ENCODE results near the gene ABITRAM. TPM values are rescaled to one million over a fixed set of nuclear protein-coding genes. Genes with fewer than 3 reads are reported as not detected.

ABITRAM gene
- total RNA-seq, 1 donor from 2014 or later, result 16.0 TPM

DNA sequence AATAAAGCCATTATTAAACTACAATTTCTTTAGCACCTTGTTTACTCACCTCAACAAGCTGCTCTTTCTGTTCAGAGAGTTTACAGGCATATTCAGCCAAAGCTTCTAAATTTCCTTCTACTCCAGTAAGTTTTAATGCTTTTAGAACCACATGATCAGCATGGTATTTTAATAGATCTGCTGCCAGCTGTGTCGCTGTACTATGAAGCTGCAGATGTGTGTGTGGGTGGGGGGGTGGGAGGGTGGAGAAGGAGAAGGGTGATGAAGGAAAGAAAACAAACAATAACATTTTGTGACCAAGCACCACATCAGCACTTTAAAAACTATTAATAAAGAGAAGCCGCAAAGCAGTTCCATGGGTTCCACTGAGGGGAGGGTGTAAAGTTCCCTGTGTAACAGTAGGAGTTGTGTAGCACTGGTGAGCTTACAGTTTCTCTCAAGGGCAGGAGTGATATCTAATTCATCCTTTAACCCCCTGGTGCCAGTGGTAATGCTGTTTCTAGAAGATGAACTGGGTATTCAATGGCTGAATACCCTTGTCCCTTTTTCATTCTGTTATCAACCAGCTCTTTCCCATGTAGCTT is 38.5 kb downstream of the ABITRAM start:
- H3K4me1 ChIP-seq, result peaks cover 27% of the 10 kb centered on the region
- TF ChIP-seq POLR2AphosphoS5 (IDR thresholded peaks at IDR 0.05; ENCODE audit: insufficient read depth in 1 of 2, low read depth in 1 of 2) (no peak), POLR2A (IDR thresholded peaks at IDR 0.05) (no peak)
- TF ChIP-seq, protein P1, sequence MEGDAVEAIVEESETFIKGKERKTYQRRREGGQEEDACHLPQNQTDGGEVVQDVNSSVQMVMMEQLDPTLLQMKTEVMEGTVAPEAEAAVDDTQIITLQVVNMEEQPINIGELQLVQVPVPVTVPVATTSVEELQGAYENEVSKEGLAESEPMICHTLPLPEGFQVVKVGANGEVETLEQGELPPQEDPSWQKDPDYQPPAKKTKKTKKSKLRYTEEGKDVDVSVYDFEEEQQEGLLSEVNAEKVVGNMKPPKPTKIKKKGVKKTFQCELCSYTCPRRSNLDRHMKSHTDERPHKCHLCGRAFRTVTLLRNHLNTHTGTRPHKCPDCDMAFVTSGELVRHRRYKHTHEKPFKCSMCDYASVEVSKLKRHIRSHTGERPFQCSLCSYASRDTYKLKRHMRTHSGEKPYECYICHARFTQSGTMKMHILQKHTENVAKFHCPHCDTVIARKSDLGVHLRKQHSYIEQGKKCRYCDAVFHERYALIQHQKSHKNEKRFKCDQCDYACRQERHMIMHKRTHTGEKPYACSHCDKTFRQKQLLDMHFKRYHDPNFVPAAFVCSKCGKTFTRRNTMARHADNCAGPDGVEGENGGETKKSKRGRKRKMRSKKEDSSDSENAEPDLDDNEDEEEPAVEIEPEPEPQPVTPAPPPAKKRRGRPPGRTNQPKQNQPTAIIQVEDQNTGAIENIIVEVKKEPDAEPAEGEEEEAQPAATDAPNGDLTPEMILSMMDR (IDR thresholded peaks at IDR 0.05), result no peak
- intact Hi-C loops (cut with DNase I), result no loop called here

DNA sequence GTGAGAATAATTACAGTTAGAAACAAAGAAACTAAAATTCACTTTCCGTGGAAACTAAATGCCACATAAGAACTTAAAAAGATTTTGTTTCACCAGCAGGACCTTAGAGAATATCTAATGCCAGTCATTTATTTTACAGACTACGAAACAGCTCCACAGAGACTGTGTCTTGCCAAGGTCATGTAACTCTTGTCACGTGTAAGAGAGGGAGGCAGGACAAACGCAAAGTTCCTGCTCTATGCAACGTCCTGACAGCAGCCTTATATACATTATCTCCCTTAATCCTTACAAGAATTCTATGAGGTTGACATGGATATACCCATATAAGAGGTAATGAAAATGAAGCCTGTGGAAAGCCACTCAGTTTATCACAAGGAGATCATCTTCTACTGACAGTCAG is 39.7 kb downstream of the ABITRAM start:
- no peak overlapping the region for H3K27ac ChIP-seq

More for the DNA sequence above, 38.5 kb downstream of the ABITRAM start:
- no peaks in the 10 kb centered on the region for H3K27me3 ChIP-seq
- peak overlapping the region; percentile 35 for H3K27ac ChIP-seq
- no peak for DNase-seq (ENCODE audit: extremely low spot score in 2 of 2)
- H3K9me3 ChIP-seq, result no peaks in the 10 kb centered on the region
- H3K36me3 ChIP-seq, result no peaks in the 10 kb centered on the region
- H3K4me3 ChIP-seq, result no peak overlapping the region

DNA sequence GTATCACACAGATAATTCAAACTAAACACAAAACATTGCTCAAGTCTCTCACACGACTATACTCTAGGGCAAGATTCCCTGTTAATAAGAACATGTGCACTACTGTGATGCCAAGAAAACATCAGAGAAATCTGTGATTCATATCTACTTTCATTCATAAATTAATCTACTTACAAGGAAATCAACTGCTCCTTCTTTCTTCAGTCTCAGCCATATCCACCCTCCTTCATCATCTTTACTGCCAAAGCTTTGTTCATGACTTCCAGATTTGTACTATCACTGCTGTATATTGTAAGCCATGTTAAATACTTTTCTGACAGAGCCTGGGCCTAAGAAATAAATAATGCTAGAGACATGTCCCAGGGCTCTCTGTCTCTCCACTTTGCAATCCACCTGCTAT is 44.0 kb downstream of the ABITRAM start:
- Histone ChIP-seq H3K9me3 (no peaks in the 10 kb centered on the region), H3K4me1 (peaks cover 11% of the 10 kb centered on the region), H3K4me3 (no peak overlapping the region), H3K27me3 (no peaks in the 10 kb centered on the region), H3K36me3 (peaks cover 0 to 17% of the 10 kb centered on the region in 2 donors), H3K27ac (no peak overlapping the region)
- TF ChIP-seq POLR2A (IDR thresholded peaks at IDR 0.05), result no peak
- TF ChIP-seq, protein P1 (IDR thresholded peaks at IDR 0.05), result no peak
- TF ChIP-seq POLR2AphosphoS5 (IDR thresholded peaks at IDR 0.05; ENCODE audit: insufficient read depth in 1 of 2, low read depth in 1 of 2), result no peak
- intact Hi-C loops (cut with DNase I), result no loop called here
- DNase-seq (ENCODE audit: extremely low spot score in 2 of 2), result no peak

More for the DNA sequence above, 39.7 kb downstream of the ABITRAM start:
- Histone ChIP-seq H3K36me3 (peaks cover 0 to 3% of the 10 kb centered on the region in 2 donors), H3K4me3 (no peak overlapping the region), H3K27me3 (no peaks in the 10 kb centered on the region), H3K4me1 (peaks cover 27% of the 10 kb centered on the region), H3K9me3 (no peaks in the 10 kb centered on the region)
- TF ChIP-seq, protein P1 (IDR thresholded peaks at IDR 0.05), result no peak
- TF ChIP-seq POLR2AphosphoS5 (IDR thresholded peaks at IDR 0.05; ENCODE audit: insufficient read depth in 1 of 2, low read depth in 1 of 2) (no peak), POLR2A (IDR thresholded peaks at IDR 0.05) (no peak)
- no peak for DNase-seq (ENCODE audit: extremely low spot score in 2 of 2)
- intact Hi-C loops (cut with DNase I), result no loop called here

DNA sequence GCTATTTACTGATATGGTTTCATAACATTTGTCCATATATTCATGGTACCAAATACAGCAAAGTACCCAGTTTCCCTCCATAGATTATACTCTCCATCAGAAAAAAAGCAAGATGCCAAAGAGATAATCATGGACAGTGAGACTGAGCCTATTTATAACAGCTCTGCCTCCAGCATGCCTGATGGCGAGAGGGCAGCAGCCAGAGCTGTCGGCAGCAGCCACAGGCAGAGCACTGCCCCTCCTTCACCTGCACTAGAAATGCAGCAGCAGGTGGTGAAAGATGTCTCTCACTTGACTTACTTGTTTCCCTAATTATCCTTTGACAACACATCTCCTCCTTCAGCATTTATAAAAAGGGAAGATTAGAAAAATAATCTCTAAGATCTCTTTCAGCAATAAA is 46.7 kb downstream of the ABITRAM start:
- TF ChIP-seq POLR2AphosphoS5 (IDR thresholded peaks at IDR 0.05; ENCODE audit: insufficient read depth in 1 of 2, low read depth in 1 of 2), result no peak
- TF ChIP-seq POLR2A (IDR thresholded peaks at IDR 0.05), result no peak
- TF ChIP-seq, protein P1 (IDR thresholded peaks at IDR 0.05), result no peak
- Histone ChIP-seq H3K4me1 (no peaks in the 10 kb centered on the region), H3K9me3 (no peaks in the 10 kb centered on the region), H3K4me3 (no peak overlapping the region), H3K27ac (no peak overlapping the region), H3K36me3 (peaks cover 0 to 17% of the 10 kb centered on the region in 2 donors), H3K27me3 (no peaks in the 10 kb centered on the region)
- DNase-seq (ENCODE audit: extremely low spot score in 2 of 2), result no peak
- intact Hi-C loops (cut with DNase I), result no loop called here

DNA sequence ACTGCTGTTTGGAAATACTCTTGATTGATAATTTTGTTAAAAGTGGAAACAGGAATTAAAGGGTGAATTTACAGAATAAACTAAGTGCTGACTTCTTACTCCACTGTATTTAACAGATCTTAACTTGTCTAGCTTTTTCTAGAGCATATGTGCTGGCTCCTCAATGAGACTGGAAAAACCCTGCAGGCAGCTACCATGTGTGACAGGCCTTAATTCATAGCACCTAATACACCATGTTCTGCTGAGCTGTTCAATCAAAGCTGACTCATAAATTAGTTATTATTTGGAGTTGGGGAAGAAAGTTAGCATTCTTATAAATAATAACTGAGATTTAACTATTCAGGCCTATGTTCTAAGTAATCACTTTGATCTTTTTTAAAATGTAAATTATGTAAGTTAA is 49.7 kb downstream of the ABITRAM start:
- H3K4me1 ChIP-seq, result no peaks in the 10 kb centered on the region
- TF ChIP-seq POLR2AphosphoS5 (IDR thresholded peaks at IDR 0.05; ENCODE audit: insufficient read depth in 1 of 2, low read depth in 1 of 2), result peak in 1 of 2 donors; percentile 41
- TF ChIP-seq POLR2A (IDR thresholded peaks at IDR 0.05), result no peak
- TF ChIP-seq, protein P1 (IDR thresholded peaks at IDR 0.05), result no peak
- intact Hi-C loops (cut with DNase I), result no loop called here
- no peak for DNase-seq (ENCODE audit: extremely low spot score in 2 of 2)
- no peaks in the 10 kb centered on the region for H3K9me3 ChIP-seq
- no peaks in the 10 kb centered on the region for H3K27me3 ChIP-seq
- H3K36me3 ChIP-seq, result peaks cover 0 to 14% of the 10 kb centered on the region in 2 donors
- H3K27ac ChIP-seq, result no peak overlapping the region
- H3K4me3 ChIP-seq, result no peak overlapping the region
